HepG2 (cell line): ENCODE data around the gene PDSS2. TPM values are rescaled to one million over a fixed set of nuclear protein-coding genes. Genes with fewer than 3 reads are reported as not detected.

Source experiments
- ATAC-seq: fragments of 200-7000 bp; cut with Tn5 transposase; 3 replicates; pipeline ENCODE4 v1.9.1; 2020; ENCODE audit warnings: mild to moderate bottlenecking, moderate library complexity
- BruUV-seq: library from RNA; stranded (reverse); fragments of 400-500 nt; replicated peaks from 2 replicates; lab custom pipeline; 2021; lab: Mats Ljungman, UMichigan
- CTCF ChIA-PET: fragments of 300-600 bp; formaldehyde crosslinking; extraction: SDS; loops from one replicate; lab custom pipeline; 2021; ENCODE audit warnings: low total read pairs, inconsistent platforms, low intra/inter-chr PET ratio; lab: Yijun Ruan, JAX
- POLR2A ChIA-PET: fragments of 350-600 bp; sonication (Branson Sonifier 250); formaldehyde crosslinking; loops from one replicate; lab custom pipeline; 2020; ENCODE audit warnings: antibody characterized with exemption, inconsistent platforms; lab: Yijun Ruan, JAX
- DNase-seq: peaks from one replicate; pipeline ENCODE4 v3.0.0-alpha.2; 2015; ENCODE audit warnings: low spot score
- FAIRE-seq: peaks from 3 replicates; lab custom pipeline; 2011; peaks lifted over from hg19 to GRCh38; lab: Jason Lieb, UNC
- H2AFZ ChIP-seq: one replicate; pipeline ENCODE4 v1.6.1; 2011; ENCODE audit warnings: low read length, inconsistent platforms
- H3K27ac ChIP-seq: fragments of 300-600 bp; 3 replicates; pipeline ENCODE4 v1.8.0; 2011; ENCODE audit warnings: mixed run types, mild to moderate bottlenecking, mixed read lengths, low read length, inconsistent platforms; ENCODE audit not compliant: insufficient read depth; ENCODE audit errors: extremely low read length
- H3K27me3 ChIP-seq, 2 experiments: fragments of 200-600 bp in 1 of 2; 2 replicates in 1 of 2; 3 replicates in 1 of 2; pipeline versions ENCODE4 v1.6.0 to v1.8.0; 2011; ENCODE audit warnings: low read length in 2 of 2, mild to moderate bottlenecking in 2 of 2, moderate library complexity in 2 of 2, inconsistent platforms in 1 of 2; ENCODE audit not compliant: insufficient read depth in 2 of 2, control insufficient read depth in 1 of 2
- H3K36me3 ChIP-seq, 2 experiments: fragments of 200-600 bp in 1 of 2; replicated peaks in 1 of 2; 2 replicates in 1 of 2; 3 replicates in 1 of 2; pipeline versions ENCODE4 v1.5.1 to v1.8.0; 2011; ENCODE audit warnings: low read length in 2 of 2, inconsistent platforms in 1 of 2; ENCODE audit not compliant: insufficient read depth in 2 of 2, control insufficient read depth in 1 of 2
- H3K4me1 ChIP-seq: 2 replicates; pipeline ENCODE4 v1.5.1; 2012; ENCODE audit warnings: low read length, inconsistent platforms; ENCODE audit not compliant: insufficient read depth
- H3K4me2 ChIP-seq: 2 replicates; pipeline ENCODE4 v1.6.0; 2011; ENCODE audit warnings: low read depth, low read length, inconsistent platforms
- H3K4me3 ChIP-seq, 3 experiments: fragments of 200-600 bp in 1 of 3; sonication (generic), shearing (Covaris generic) in 1 of 3; replicated peaks in 1 of 3; 2 replicates each; pipeline ENCODE4 v1.5.1; 2011 to 2016; ENCODE audit warnings: low read length in 3 of 3, inconsistent platforms in 2 of 3, low read depth in 2 of 3, mild to moderate bottlenecking in 2 of 3, control low read depth in 1 of 3, mixed read lengths in 1 of 3; ENCODE audit not compliant: insufficient read depth in 1 of 3
- H3K79me2 ChIP-seq: one replicate; pipeline ENCODE4 v1.6.1; 2011; ENCODE audit warnings: low read length, inconsistent platforms; ENCODE audit not compliant: insufficient read depth
- H3K9ac ChIP-seq: 2 replicates; pipeline ENCODE4 v1.6.0; 2011; ENCODE audit warnings: mild to moderate bottlenecking, low read depth, low read length, inconsistent platforms; ENCODE audit not compliant: insufficient read depth
- H3K9me3 ChIP-seq: 2 replicates; pipeline ENCODE4 v1.5.1; 2012; ENCODE audit warnings: mild to moderate bottlenecking, low read length
- H4K20me1 ChIP-seq: 2 replicates; pipeline ENCODE4 v1.6.0; 2011; ENCODE audit warnings: inconsistent platforms, mild to moderate bottlenecking, low read length, moderate library complexity; ENCODE audit not compliant: insufficient read depth
- CTCF ChIP-seq: sonication (generic); formaldehyde crosslinking; IDR thresholded peaks from 2 replicates; pipeline ENCODE4 v1.5.0; 2020; ENCODE audit warnings: mild to moderate bottlenecking, missing genetic modification reagents, moderate library complexity
- DPF2 ChIP-seq: sonication (generic); formaldehyde crosslinking; IDR thresholded peaks from 2 replicates; pipeline ENCODE4 v1.4.0; 2020; ENCODE audit warnings: mild to moderate bottlenecking, low read depth, missing genetic modification reagents, borderline replicate concordance
- FOXM1 ChIP-seq: sonication (generic); formaldehyde crosslinking; IDR thresholded peaks from 2 replicates; pipeline ENCODE4 v1.5.0; 2020; ENCODE audit warnings: missing genetic modification reagents
- HHEX ChIP-seq: IDR thresholded peaks from 2 replicates; pipeline ENCODE4 v1.6.1; 2016; ENCODE audit warnings: control low read depth
- KAT7 ChIP-seq: IDR thresholded peaks from 2 replicates; pipeline ENCODE4 v1.6.1; 2018; ENCODE audit warnings: borderline replicate concordance, missing compliant biosample characterization
- SMC3 ChIP-seq: IDR thresholded peaks from 2 replicates; pipeline ENCODE4 v1.6.1; 2011; ENCODE audit warnings: low read length, improper control_type of control experiment
- STAG1 ChIP-seq: sonication (generic); formaldehyde crosslinking; IDR thresholded peaks from 2 replicates; pipeline ENCODE4 v1.4.0; 2020; ENCODE audit warnings: missing genetic modification reagents
- SYNCRIP ChIP-seq: fragments of 200-400 bp; formaldehyde crosslinking; IDR thresholded peaks from 2 replicates; pipeline ENCODE4 v1.6.1; 2018; ENCODE audit warnings: mild to moderate bottlenecking, low read depth, low read length; ENCODE audit not compliant: insufficient read depth
- TEAD3 ChIP-seq: optimal IDR thresholded peaks from 2 replicates; pipeline ENCODE3; 2016; ENCODE audit warnings: borderline replicate concordance
- ZFAT ChIP-seq: sonication (generic); formaldehyde crosslinking; conservative IDR thresholded peaks from 2 replicates; pipeline ENCODE4 v1.8.1; 2023; ENCODE audit warnings: missing genetic modification reagents, inconsistent platforms
- ZNF225 ChIP-seq: sonication (generic); formaldehyde crosslinking; IDR thresholded peaks from 2 replicates; pipeline ENCODE4 v1.4.0; 2020; ENCODE audit warnings: mild to moderate bottlenecking, missing genetic modification reagents
- ZNF34 ChIP-seq: sonication (generic); formaldehyde crosslinking; IDR thresholded peaks from 2 replicates; pipeline ENCODE4 v1.4.0; 2020; ENCODE audit warnings: mild to moderate bottlenecking, missing genetic modification reagents, borderline replicate concordance
- ZNF382 ChIP-seq: sonication (generic); formaldehyde crosslinking; IDR thresholded peaks from 2 replicates; pipeline ENCODE4 v1.5.0; 2020; ENCODE audit warnings: missing genetic modification reagents, mild to moderate bottlenecking, borderline replicate concordance
- ZNF883 ChIP-seq: sonication (generic); formaldehyde crosslinking; IDR thresholded peaks from 2 replicates; pipeline ENCODE4 v1.5.1; 2020; ENCODE audit warnings: mild to moderate bottlenecking, missing genetic modification reagents; ENCODE audit errors: not compliant biosample characterization
- WGBS: methylation state at CpG from one replicate; pipeline ENCODE4 v1.1.6; 2017; ENCODE audit warnings: low lambda C conversion rate; 5-methylcytosine and 5-hydroxymethylcytosine counted together
- in situ Hi-C: cut with HindIII; loops from 2 replicates; pipeline ENCODE4 v1.10.0; 2017; ENCODE audit warnings: low pct_unique_long_range_greater_than_20kb; ENCODE audit not compliant: extremely low pct_ligation_motif_present
- intact Hi-C: fragments of 100-400 bp; cut with micrococcal nuclease; formaldehyde crosslinking; loops from one replicate; pipeline ENCODE4 v1.10.0; 2022; ENCODE audit not compliant: unreplicated experiment
- polyA plus RNA-seq, 8 experiments: library from polyadenylated mRNA; depleted of rRNA in 3 of 8; stranded (reverse) in 7 of 8; unstranded in 1 of 8; fragments of >200 nt; fragmentation: Illumina TruSeq in 4 of 8; extraction: Trizol in 4 of 8; gene quantifications; 2 replicates each; pipeline versions ENCODE4 v1.2.1 to v1.2.3, GENCODE V29; 2011 to 2016; ENCODE audit warnings: low read depth in 4 of 8, missing spikeins in 1 of 8, mixed read lengths in 1 of 8; ENCODE audit not compliant: insufficient read depth in 1 of 8
- total RNA-seq, 5 experiments: library from RNA; depleted of rRNA; stranded (reverse); fragments of >200 nt; fragmentation: Illumina TruSeq; extraction: Trizol; gene quantifications; 2 replicates each; pipeline ENCODE4 v1.2.3, GENCODE V29; 2016; ENCODE audit warnings: low read depth in 1 of 5

Gene PDSS2
- total and polyA plus RNA-seq, 2 of the 13 experiments (the other 11 are each of a cell fraction or from before 2014, with no cell fraction given) = 16.2 to 17.0 TPM

- Histone ChIP-seq H3K4me2 (no peak overlapping the region), H3K9me3 (no peaks in the 10 kb centered on the region), H3K4me1 (no peaks in the 10 kb centered on the region), H3K79me2 (no peaks in the 10 kb centered on the region), H2AFZ (no peak overlapping the region), H3K27ac (no peak overlapping the region), H4K20me1 (no peaks in the 10 kb centered on the region), H3K36me3 (peaks cover 0 to 5% of the 10 kb centered on the region in 2 experiments; a peak in 1 of 5 replicates), H3K4me3 (no peak overlapping the region), H3K27me3 (no peaks in the 10 kb centered on the region), H3K9ac (no peak overlapping the region)
- peak; percentile 94 for ATAC-seq
- TF ChIP-seq SMC3 = peak; percentile 36; the same call in 1 of the 2 replicates
- TF ChIP-seq CTCF = peak; percentile 65
- no peak for TF ChIP-seq SYNCRIP
- peak; percentile 76 for TF ChIP-seq STAG1 (CRISPR knock-in tag)
- TF ChIP-seq TEAD3 (CRISPR knock-in tag) = peak; percentile 24
- POLR2A ChIA-PET = no interaction called here
- CTCF ChIA-PET = no interaction called here
- no TSS peak for BruUV-seq
- FAIRE-seq = peak; percentile 8
- in situ Hi-C loops (no loop called here), intact Hi-C loops (no loop called here)
- DNase-seq = peak; percentile 29
- WGBS = 76% methylated on average over 9 of the region's 9 CpGs
Observed at GRCh38 chr6:107185391-107185970, 273.9 kb downstream of the PDSS2 start.

- POLR2A ChIA-PET = no interaction called here
- 80% methylated on average over 1 of the region's 1 CpG for WGBS
- H3K27me3 ChIP-seq = no peaks in the 10 kb centered on the region
- H2AFZ ChIP-seq = no peak overlapping the region
- H3K4me2 ChIP-seq = no peak overlapping the region
- BruUV-seq = no TSS peak
- no peak overlapping the region for H3K9ac ChIP-seq
- TF ChIP-seq HHEX (CRISPR knock-in tag) (no peak), KAT7 (CRISPR knock-in tag) (no peak), ZNF382 (no peak), DPF2 (CRISPR knock-in tag) (no peak), ZNF34 (CRISPR knock-in tag) (no peak), ZNF225 (CRISPR knock-in tag) (no peak), FOXM1 (CRISPR knock-in tag) (no peak), ZNF883 (CRISPR knock-in tag) (no peak), ZFAT (CRISPR knock-in tag) (no peak)
- CTCF ChIA-PET = no interaction called here
- no peak for DNase-seq
- H3K9me3 ChIP-seq = no peaks in the 10 kb centered on the region
- intact Hi-C loops = no loop called here
- H3K27ac ChIP-seq = no peak overlapping the region
- no peak for FAIRE-seq
- no peaks in the 10 kb centered on the region for H3K4me1 ChIP-seq
- no peaks in the 10 kb centered on the region for H3K79me2 ChIP-seq
- H3K4me3 ChIP-seq = no peak overlapping the region
- no peak for ATAC-seq
- no peaks in the 10 kb centered on the region for H4K20me1 ChIP-seq
- in situ Hi-C loops = no loop called here
- 0 out of 5 replicates have a peak, but pooled peaks cover 0 to 5% of the 10 kb centered on the region in 2 experiments for H3K36me3 ChIP-seq
Observed at GRCh38 chr6:107184435-107184834, 274.9 kb downstream of the PDSS2 start.
